Activated CD4-positive, alpha-beta T cell treated with anti-CD3 and anti-CD28 coated beads for 1 hour (primary cell): ENCODE results near the gene OR5T1.

Experiments used
- DNase-seq: peaks from one replicate; pipeline ENCODE4 v3.0.0-alpha.2; 2020

Gene OR5T1

GRCh38 chr11:56273854-56274253 lies at the start of gene OR5T1:
Gene OR5T1 (plus strand): TSS chr11:56274154. CDS start chr11:56275639, 1,485 bp downstream.
- DNase-seq: no peak

GRCh38 chr11:56234155-56234554 lies 39.8 kb upstream of the OR5T1 start, which contains the start of gene OR5T2:
Gene OR5T2 (minus strand): TSS chr11:56234255. CDS start chr11:56233062, 1,193 bp downstream.
- DNase-seq: no peak

DNA sequence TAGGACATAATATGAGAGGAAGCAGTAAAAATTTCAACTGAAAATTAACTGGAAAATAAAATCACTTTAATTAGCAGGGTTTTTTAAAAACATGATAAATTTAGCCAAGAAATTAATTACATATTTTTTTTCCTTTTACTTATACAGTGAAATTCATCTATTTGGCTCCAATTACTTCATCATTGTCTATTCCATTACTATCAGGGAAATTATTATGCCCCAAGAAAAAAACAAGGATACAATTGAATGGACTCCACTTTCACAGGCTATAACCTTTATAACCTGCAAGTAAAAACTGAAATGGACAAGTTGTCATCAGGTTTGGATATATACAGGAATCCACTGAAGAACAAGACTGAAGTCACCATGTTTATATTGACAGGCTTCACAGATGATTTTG lies 22.0 kb upstream of the OR5T1 start, which contains the start of gene OR5T3:
Gene OR5T3, plus strand, starts transcription at position 301 of the 400 bp plus-strand sequence. Its CDS starts 0 bp downstream, at position 301.
- no peak for DNase-seq

- DNase-seq: no peak
These were observed 2.9 kb upstream of the OR5T1 start for GRCh38 chr11:56271092-56271491.

- DNase-seq: no peak
These were observed 18.2 kb downstream of the OR5T1 start, which contains the start of gene OR8H1 for GRCh38 chr11:56292154-56292553. Gene OR8H1 (minus strand): TSS chr11:56292254. CDS start chr11:56291062, 1,192 bp downstream.

- DNase-seq: no peak
These were observed 22.9 kb downstream of the OR5T1 start for GRCh38 chr11:56296898-56297297.

- DNase-seq: no peak
These were observed 33.9 kb downstream of the OR5T1 start for GRCh38 chr11:56307836-56308235.

GRCh38 chr11:56314844-56315243 lies 40.9 kb downstream of the OR5T1 start, which contains the start of gene OR8K3:
Gene OR8K3 (plus strand): TSS chr11:56315144. CDS start chr11:56318307, 3,163 bp downstream.
- no peak for DNase-seq
